ENCODE measurements around the gene CST9. TPM values are rescaled to one million over a fixed set of nuclear protein-coding genes. Genes with fewer than 3 reads are reported as not detected.
A peak's percentile ranks its signal among the peaks of the same experiment; 100 is the strongest.

CST9 gene
- polyA plus RNA-seq, 1 donor (not counting 4 experiments of a cell fraction or from before 2014, with no cell fraction given), result not detected

DNA sequence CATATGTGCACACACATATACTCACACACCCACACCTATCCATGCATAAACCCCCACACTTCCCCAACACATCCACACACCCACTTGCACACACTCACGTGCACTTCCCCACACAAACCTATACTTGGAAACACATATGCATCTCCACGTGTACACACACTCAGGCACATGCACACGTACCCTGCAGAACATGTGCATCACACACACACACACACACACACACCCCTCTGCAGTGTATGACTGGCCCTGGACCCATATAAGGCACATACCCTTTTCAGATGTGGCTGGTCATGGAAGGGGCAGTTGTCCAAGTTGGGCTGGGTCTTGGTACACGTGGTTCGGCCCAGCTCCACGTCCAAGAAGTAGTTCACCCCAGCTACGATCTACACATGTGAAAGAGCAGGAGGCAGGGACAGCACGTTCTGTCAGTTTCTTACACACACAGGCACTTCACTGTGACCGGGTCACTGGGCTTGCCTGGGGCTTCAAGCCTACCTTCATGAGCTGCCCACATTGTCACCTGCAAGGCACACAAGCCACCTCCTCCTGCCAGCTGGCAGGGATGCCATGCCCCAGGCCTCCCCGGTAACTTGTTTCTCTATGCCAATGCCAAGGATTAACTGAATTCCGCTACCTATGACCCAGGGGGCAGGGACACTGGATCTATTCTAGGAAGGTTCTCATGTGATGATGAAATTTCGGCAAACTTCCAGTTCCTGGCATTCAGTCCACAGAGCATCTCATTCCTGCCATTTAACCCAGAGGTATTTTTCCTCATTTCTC, 29.5 kb upstream of the CST9 start:
- H2AFZ ChIP-seq (ENCODE audit: control insufficient read depth, low read length), result no peak overlapping the region
- H3K79me2 ChIP-seq (ENCODE audit: control insufficient read depth, insufficient read depth, low read length), result peaks cover 24% of the 10 kb centered on the region
- no peaks in the 10 kb centered on the region for H3K9me3 ChIP-seq (ENCODE audit: control insufficient read depth, low read depth, low read length)
- dilution Hi-C loops (cut with MboI; ENCODE audit: extremely low pct_ligation_motif_present, low sequenced_read_pairs), result no loop called here
- FAIRE-seq (no peak), DNase-seq (ENCODE audit: low read depth, low spot score) (no peak)
- TF ChIP-seq EZH2 (IDR thresholded peaks at IDR 0.05; ENCODE audit: low read length), result no peak
- TF ChIP-seq, protein P1, sequence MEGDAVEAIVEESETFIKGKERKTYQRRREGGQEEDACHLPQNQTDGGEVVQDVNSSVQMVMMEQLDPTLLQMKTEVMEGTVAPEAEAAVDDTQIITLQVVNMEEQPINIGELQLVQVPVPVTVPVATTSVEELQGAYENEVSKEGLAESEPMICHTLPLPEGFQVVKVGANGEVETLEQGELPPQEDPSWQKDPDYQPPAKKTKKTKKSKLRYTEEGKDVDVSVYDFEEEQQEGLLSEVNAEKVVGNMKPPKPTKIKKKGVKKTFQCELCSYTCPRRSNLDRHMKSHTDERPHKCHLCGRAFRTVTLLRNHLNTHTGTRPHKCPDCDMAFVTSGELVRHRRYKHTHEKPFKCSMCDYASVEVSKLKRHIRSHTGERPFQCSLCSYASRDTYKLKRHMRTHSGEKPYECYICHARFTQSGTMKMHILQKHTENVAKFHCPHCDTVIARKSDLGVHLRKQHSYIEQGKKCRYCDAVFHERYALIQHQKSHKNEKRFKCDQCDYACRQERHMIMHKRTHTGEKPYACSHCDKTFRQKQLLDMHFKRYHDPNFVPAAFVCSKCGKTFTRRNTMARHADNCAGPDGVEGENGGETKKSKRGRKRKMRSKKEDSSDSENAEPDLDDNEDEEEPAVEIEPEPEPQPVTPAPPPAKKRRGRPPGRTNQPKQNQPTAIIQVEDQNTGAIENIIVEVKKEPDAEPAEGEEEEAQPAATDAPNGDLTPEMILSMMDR (optimal IDR thresholded peaks at IDR 0.05 in 1 of 3, IDR thresholded peaks at IDR 0.05 in 1 of 3, conservative IDR thresholded peaks at IDR 0.05 in 1 of 3; ENCODE audit: extremely low read depth in 1 of 3, insufficient read depth in 2 of 3, low read length in 3 of 3), result no peak
- H3K36me3 ChIP-seq (ENCODE audit: control insufficient read depth in 2 of 2, extremely low read depth in 1 of 2, insufficient read depth in 2 of 2, low read length in 2 of 2), result peaks cover 13 to 15% of the 10 kb centered on the region in 2 experiments
- peak overlapping the region in 1 of 3 experiments; percentile 24 for H3K4me3 ChIP-seq (ENCODE audit: control insufficient read depth in 2 of 3, extremely low read depth in 1 of 3, insufficient read depth in 2 of 3, low read depth in 1 of 3, low read length in 3 of 3)
- H3K27me3 ChIP-seq (ENCODE audit: control insufficient read depth, extremely low read depth, insufficient read depth, low read length), result no peaks in the 10 kb centered on the region
- H3K9me1 ChIP-seq (ENCODE audit: control insufficient read depth, extremely low read depth, insufficient read depth, low read length), result peaks cover 4% of the 10 kb centered on the region
- no peaks in the 10 kb centered on the region for H4K20me1 ChIP-seq (ENCODE audit: control insufficient read depth, extremely low read depth, insufficient read depth, low read length)
- H3K4me1 ChIP-seq (ENCODE audit: control insufficient read depth, extremely low read depth, insufficient read depth, low read length), result peaks cover 34% of the 10 kb centered on the region
- peak overlapping the region; percentile 63 for H3K4me2 ChIP-seq (ENCODE audit: control insufficient read depth, extremely low read depth, insufficient read depth, low read depth, low read length)
- H3K27ac ChIP-seq (ENCODE audit: control insufficient read depth, insufficient read depth, low read length), result peak overlapping the region; percentile 59
- H3K9ac ChIP-seq (ENCODE audit: control insufficient read depth, extremely low read depth, insufficient read depth, low read length), result no peak overlapping the region

DNA sequence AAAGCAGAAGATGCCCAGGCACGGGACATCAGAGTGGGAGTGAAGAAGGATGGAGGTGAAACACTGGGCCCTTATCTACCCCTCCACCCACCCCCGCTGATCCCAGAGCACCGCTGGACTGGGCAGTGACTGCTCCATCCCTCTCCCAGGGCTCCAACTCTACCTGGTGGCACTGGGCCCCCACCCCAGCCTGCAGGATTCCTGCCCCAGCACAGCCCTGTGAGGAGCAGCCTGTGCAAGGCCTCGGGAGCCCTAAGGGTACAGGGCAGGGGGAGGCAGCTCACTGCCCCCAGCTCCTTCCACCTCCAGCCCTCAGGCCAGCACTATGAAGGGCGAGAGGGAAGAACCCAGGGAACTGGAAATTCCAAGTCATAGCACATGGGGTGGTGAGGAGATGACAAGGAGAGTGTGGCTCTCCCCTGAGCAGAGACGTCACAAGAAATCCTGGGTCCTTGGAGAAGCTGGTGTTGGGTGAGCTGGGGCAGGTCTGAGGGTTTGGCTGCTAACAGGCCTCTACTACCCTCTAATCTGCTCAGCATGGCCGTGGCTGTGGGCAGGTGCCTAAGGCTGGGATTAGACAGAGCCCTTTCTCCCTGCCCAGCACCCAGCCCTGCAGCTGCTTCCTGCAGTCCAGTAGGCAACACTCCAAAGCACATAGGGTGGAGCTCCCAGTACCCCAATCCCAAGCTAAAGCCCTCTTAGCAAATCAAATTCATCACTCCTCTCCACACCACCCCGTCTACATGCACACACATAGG, 28.5 kb upstream of the CST9 start:
- DNase-seq (ENCODE audit: low read depth, low spot score) (no peak), FAIRE-seq (no peak)
- Histone ChIP-seq H3K27ac (ENCODE audit: control insufficient read depth, insufficient read depth, low read length) (no peak overlapping the region), H3K79me2 (ENCODE audit: control insufficient read depth, insufficient read depth, low read length) (peaks cover 24% of the 10 kb centered on the region), H3K9me1 (ENCODE audit: control insufficient read depth, extremely low read depth, insufficient read depth, low read length) (peaks cover 4% of the 10 kb centered on the region), H3K4me1 (ENCODE audit: control insufficient read depth, extremely low read depth, insufficient read depth, low read length) (peaks cover 29% of the 10 kb centered on the region), H3K4me2 (ENCODE audit: control insufficient read depth, extremely low read depth, insufficient read depth, low read depth, low read length) (no peak overlapping the region), H3K9ac (ENCODE audit: control insufficient read depth, extremely low read depth, insufficient read depth, low read length) (no peak overlapping the region), H3K9me3 (ENCODE audit: control insufficient read depth, low read depth, low read length) (no peaks in the 10 kb centered on the region), H4K20me1 (ENCODE audit: control insufficient read depth, extremely low read depth, insufficient read depth, low read length) (no peaks in the 10 kb centered on the region), H2AFZ (ENCODE audit: control insufficient read depth, low read length) (no peak overlapping the region), H3K4me3 (ENCODE audit: control insufficient read depth in 2 of 3, extremely low read depth in 1 of 3, insufficient read depth in 2 of 3, low read depth in 1 of 3, low read length in 3 of 3) (no peak overlapping the region), H3K36me3 (ENCODE audit: control insufficient read depth in 2 of 2, extremely low read depth in 1 of 2, insufficient read depth in 2 of 2, low read length in 2 of 2) (peaks cover 13 to 15% of the 10 kb centered on the region in 2 experiments), H3K27me3 (ENCODE audit: control insufficient read depth, extremely low read depth, insufficient read depth, low read length) (no peaks in the 10 kb centered on the region)
- TF ChIP-seq, protein P1 (optimal IDR thresholded peaks at IDR 0.05 in 1 of 3, IDR thresholded peaks at IDR 0.05 in 1 of 3, conservative IDR thresholded peaks at IDR 0.05 in 1 of 3; ENCODE audit: extremely low read depth in 1 of 3, insufficient read depth in 2 of 3, low read length in 3 of 3), result no peak
- no peak for TF ChIP-seq EZH2 (IDR thresholded peaks at IDR 0.05; ENCODE audit: low read length)
- dilution Hi-C loops (cut with MboI; ENCODE audit: extremely low pct_ligation_motif_present, low sequenced_read_pairs), result no loop called here
